Natural killer cell treated with Interleukin-12 subunit alpha and Interleukin-12 subunit beta and Interleukin-15 and Interleukin-18, amount 100 ng/mL, for 72 hours (primary cell): Measurements from ENCODE around the gene NRF1. TPM values are rescaled to one million over a fixed set of nuclear protein-coding genes. Genes with fewer than 3 reads are reported as not detected.

Source experiments
- ATAC-seq, 2 donors: fragments of 150-1000 bp; cut with Tn5 transposase in 1 of 2; sonication (Bioruptor Pico), chemical (Tn5 transposase) in 1 of 2; 2 replicates each; pipeline ENCODE4 v1.10.0; 2021
- DNase-seq: peaks from one replicate; pipeline ENCODE4 v3.0.0; 2022; ENCODE audit warnings: low spot score
- H3K27ac Mint-ChIP-seq, 2 donors: 1 replicate in 1 of 2; 2 replicates in 1 of 2; pipeline ENCODE4 v1.8.0; 2022; ENCODE audit warnings: mixed read lengths in 2 of 2, mild to moderate bottlenecking in 1 of 2, moderate library complexity in 1 of 2
- H3K27me3 Mint-ChIP-seq, 2 donors: 1 replicate in 1 of 2; 2 replicates in 1 of 2; pipeline ENCODE4 v1.8.0; 2022; ENCODE audit warnings: mixed read lengths in 2 of 2
- H3K36me3 Mint-ChIP-seq: one replicate; pipeline ENCODE4 v1.8.0; 2022; ENCODE audit warnings: mixed read lengths
- H3K4me1 Mint-ChIP-seq, 2 donors: 1 replicate in 1 of 2; 2 replicates in 1 of 2; pipeline ENCODE4 v1.8.0; 2022; ENCODE audit warnings: low read depth in 2 of 2, mixed read lengths in 2 of 2, mild to moderate bottlenecking in 1 of 2
- H3K4me3 Mint-ChIP-seq: one replicate; pipeline ENCODE4 v1.8.0; 2022; ENCODE audit warnings: mixed read lengths
- H3K9me3 Mint-ChIP-seq: 2 replicates; pipeline ENCODE4 v1.8.0; 2022; ENCODE audit warnings: mixed read lengths
- total RNA-seq, 2 donors: library from RNA; stranded (reverse); gene quantifications; one replicate each; pipeline ENCODE4 v1.2.3, GENCODE V29; 2022

NRF1 gene
- total RNA-seq, 2 donors from 2014 or later, result 27.6 to 31.9 TPM

- peaks cover 0 to 9% of the 10 kb centered on the region in 2 donors for H3K4me1 Mint-ChIP-seq
- no peaks in the 10 kb centered on the region for H3K27me3 Mint-ChIP-seq
- ATAC-seq (no peak), DNase-seq (no peak)
- H3K36me3 Mint-ChIP-seq, result peaks cover 4% of the 10 kb centered on the region
- H3K4me3 Mint-ChIP-seq, result no peak overlapping the region
- no peak overlapping the region for H3K27ac Mint-ChIP-seq
- H3K9me3 Mint-ChIP-seq, result no peaks in the 10 kb centered on the region
Measured at GRCh38 chr7:129750501-129750900, 139.0 kb downstream of the NRF1 start.

- peak in 1 of 2 donors; percentile 45 for ATAC-seq
- Mint-ChIP-seq H3K9me3 (no peaks in the 10 kb centered on the region), H3K27me3 (no peaks in the 10 kb centered on the region), H3K4me1 (peaks cover 0 to 9% of the 10 kb centered on the region in 2 donors), H3K27ac (no peak overlapping the region), H3K4me3 (no peak overlapping the region), H3K36me3 (no peaks in the 10 kb centered on the region)
- no peak for DNase-seq
Measured at GRCh38 chr7:129751916-129752315, 140.4 kb downstream of the NRF1 start.

- Mint-ChIP-seq H3K27me3 (no peaks in the 10 kb centered on the region), H3K4me3 (no peak overlapping the region), H3K4me1 (peaks cover 0 to 9% of the 10 kb centered on the region in 2 donors), H3K36me3 (no peaks in the 10 kb centered on the region), H3K27ac (no peak overlapping the region), H3K9me3 (no peaks in the 10 kb centered on the region)
- DNase-seq (no peak), ATAC-seq (no peak)
Measured at GRCh38 chr7:129752760-129753159, 141.2 kb downstream of the NRF1 start.

- Mint-ChIP-seq H3K27me3 (no peaks in the 10 kb centered on the region), H3K4me1 (peaks cover 0 to 6% of the 10 kb centered on the region in 2 donors), H3K27ac (no peak overlapping the region), H3K36me3 (no peaks in the 10 kb centered on the region), H3K4me3 (no peak overlapping the region), H3K9me3 (no peaks in the 10 kb centered on the region)
- no peak for DNase-seq
- ATAC-seq, result no peak
Measured at GRCh38 chr7:129754406-129754805, 142.9 kb downstream of the NRF1 start.

- no peaks in the 10 kb centered on the region for H3K36me3 Mint-ChIP-seq
- H3K27ac Mint-ChIP-seq, result no peak overlapping the region
- H3K4me3 Mint-ChIP-seq, result no peak overlapping the region
- DNase-seq (no peak), ATAC-seq (no peak)
- H3K9me3 Mint-ChIP-seq, result no peaks in the 10 kb centered on the region
- peaks cover 0 to 3% of the 10 kb centered on the region in 2 donors for H3K4me1 Mint-ChIP-seq
- no peaks in the 10 kb centered on the region for H3K27me3 Mint-ChIP-seq
Measured at GRCh38 chr7:129757991-129758390, 146.5 kb downstream of the NRF1 start.

GRCh38 chr7:129762387-129762969 lies 151.0 kb downstream of the NRF1 start:
- no peak overlapping the region for H3K4me3 Mint-ChIP-seq
- DNase-seq (peak; percentile 53), ATAC-seq (no peak)
- no peaks in the 10 kb centered on the region for H3K36me3 Mint-ChIP-seq
- no peaks in the 10 kb centered on the region for H3K27me3 Mint-ChIP-seq
- no peaks in the 10 kb centered on the region for H3K9me3 Mint-ChIP-seq
- H3K27ac Mint-ChIP-seq, result no peak overlapping the region
- peaks cover 5 to 11% of the 10 kb centered on the region in 2 donors for H3K4me1 Mint-ChIP-seq

GRCh38 chr7:129764247-129765084 lies 152.9 kb downstream of the NRF1 start:
- Mint-ChIP-seq H3K27me3 (no peaks in the 10 kb centered on the region), H3K36me3 (no peaks in the 10 kb centered on the region), H3K4me1 (peaks cover 5 to 21% of the 10 kb centered on the region in 2 donors), H3K27ac (no peak overlapping the region), H3K4me3 (no peak overlapping the region), H3K9me3 (no peaks in the 10 kb centered on the region)
- ATAC-seq, result no peak
- no peak for DNase-seq

GRCh38 chr7:129765352-129765751 lies 153.8 kb downstream of the NRF1 start:
- no peak for ATAC-seq
- Mint-ChIP-seq H3K4me1 (peaks cover 5 to 21% of the 10 kb centered on the region in 2 donors), H3K9me3 (no peaks in the 10 kb centered on the region), H3K4me3 (no peak overlapping the region), H3K27me3 (no peaks in the 10 kb centered on the region), H3K36me3 (no peaks in the 10 kb centered on the region), H3K27ac (no peak overlapping the region)
- DNase-seq, result no peak

- Mint-ChIP-seq H3K27ac (no peak overlapping the region), H3K9me3 (no peaks in the 10 kb centered on the region), H3K4me3 (no peak overlapping the region), H3K4me1 (peaks cover 5 to 26% of the 10 kb centered on the region in 2 donors), H3K27me3 (no peaks in the 10 kb centered on the region), H3K36me3 (no peaks in the 10 kb centered on the region)
- ATAC-seq, result peak in 1 of 2 donors; percentile 22
- no peak for DNase-seq
Measured at GRCh38 chr7:129767120-129768015, 155.8 kb downstream of the NRF1 start.

- ATAC-seq (no peak), DNase-seq (no peak)
- Mint-ChIP-seq H3K27me3 (no peaks in the 10 kb centered on the region), H3K27ac (no peak overlapping the region), H3K4me1 (peaks cover 5 to 24% of the 10 kb centered on the region in 2 donors), H3K36me3 (no peaks in the 10 kb centered on the region), H3K9me3 (no peaks in the 10 kb centered on the region), H3K4me3 (no peak overlapping the region)
Measured at GRCh38 chr7:129768614-129769399, 157.3 kb downstream of the NRF1 start.

- ATAC-seq, result no peak
- no peaks in the 10 kb centered on the region for H3K36me3 Mint-ChIP-seq
Measured at GRCh38 chr7:129769400-129769774, 157.9 kb downstream of the NRF1 start.

GRCh38 chr7:129769866-129770808 lies 158.6 kb downstream of the NRF1 start:
- ATAC-seq (no peak), DNase-seq (no peak)
- Mint-ChIP-seq H3K4me1 (peaks cover 5 to 24% of the 10 kb centered on the region in 2 donors), H3K36me3 (no peaks in the 10 kb centered on the region), H3K27me3 (no peaks in the 10 kb centered on the region), H3K9me3 (no peaks in the 10 kb centered on the region), H3K27ac (no peak overlapping the region), H3K4me3 (no peak overlapping the region)

More at GRCh38 chr7:129769400-129769774, 157.9 kb downstream of the NRF1 start:
- DNase-seq, result no peak
- no peaks in the 10 kb centered on the region for H3K9me3 Mint-ChIP-seq
- peaks cover 5 to 24% of the 10 kb centered on the region in 2 donors for H3K4me1 Mint-ChIP-seq
- no peaks in the 10 kb centered on the region for H3K27me3 Mint-ChIP-seq
- no peak overlapping the region for H3K4me3 Mint-ChIP-seq
- H3K27ac Mint-ChIP-seq, result no peak overlapping the region
